GM18951 (cell line): ENCODE results near the gene IL17RC.

Source experiments
- POLR2A ChIP-seq: IDR thresholded peaks from 4 replicates; pipeline ENCODE4 v1.6.1; 2011; ENCODE audit warnings: mild to moderate bottlenecking; ENCODE audit not compliant: insufficient read length, insufficient read depth; ENCODE audit errors: extremely low read depth
- in situ Hi-C: fragments of 300-500 bp; cut with MboI; formaldehyde crosslinking; loops from one replicate; pipeline ENCODE4 v1.12.0; 2022; ENCODE audit warnings: low sequenced_read_pairs, mixed read lengths, inconsistent platforms; ENCODE audit not compliant: unreplicated experiment

The IL17RC gene

DNA sequence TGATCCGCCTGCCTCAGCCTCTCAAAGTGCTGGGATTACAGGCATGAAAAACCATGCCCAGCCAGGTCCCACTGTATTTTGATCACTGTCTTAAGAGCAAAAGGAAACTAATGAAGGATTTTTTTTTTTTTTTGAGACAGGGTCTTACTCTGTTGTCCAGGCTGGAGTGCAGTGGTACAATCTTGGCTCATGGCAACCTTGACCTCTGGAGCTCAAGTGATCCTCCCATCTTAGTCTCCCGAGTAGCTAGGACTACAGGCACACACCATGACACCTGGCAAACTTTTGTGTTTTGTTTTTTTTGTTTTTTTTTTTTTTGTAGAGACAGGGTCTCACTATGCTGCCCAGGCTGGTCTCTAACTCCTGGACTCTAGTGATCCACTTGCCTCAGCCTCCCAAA lies 63.4 kb downstream of the IL17RC start:
- TF ChIP-seq POLR2A: no peak
- in situ Hi-C loops: no loop called here
